ENCODE results near the gene UBR3. TPM values are rescaled to one million over a fixed set of nuclear protein-coding genes. Genes with fewer than 3 reads are reported as not detected.

UBR3 gene
- total RNA-seq, 1 experiment from 2014 or later = 16.4 TPM

DNA sequence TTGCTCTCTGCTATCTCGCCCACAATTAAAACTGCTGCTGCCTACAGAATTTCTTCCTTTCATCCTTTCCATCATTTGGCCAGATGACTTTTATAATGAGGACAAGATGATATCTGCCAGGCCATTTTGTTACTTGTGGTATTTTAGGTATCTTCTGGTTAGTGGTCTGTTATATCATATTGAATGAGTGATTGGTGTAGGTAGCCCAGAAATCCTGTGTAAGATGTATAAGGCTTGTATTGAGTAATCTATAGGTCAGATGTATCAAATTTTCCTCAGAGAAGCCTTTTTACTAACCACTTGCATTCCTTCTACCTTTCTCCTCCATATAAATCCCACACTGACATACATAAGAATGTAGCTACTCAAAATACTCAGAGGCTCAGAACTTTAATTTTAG, 118.3 kb downstream of the UBR3 start:
- Mint-ChIP-seq H3K27me3 (ENCODE audit: low read depth) (no peaks in the 10 kb centered on the region), H3K4me1 (no peaks in the 10 kb centered on the region), H3K9me3 (no peaks in the 10 kb centered on the region), H3K27ac (no peak overlapping the region), H3K36me3 (peaks cover 3% of the 10 kb centered on the region), H3K4me3 (no peak overlapping the region)
- CTCF ChIA-PET = no interaction called here
- DNase-seq (ENCODE audit: low spot score) (no peak), ATAC-seq (no peak)
- TF ChIP-seq, protein P1, sequence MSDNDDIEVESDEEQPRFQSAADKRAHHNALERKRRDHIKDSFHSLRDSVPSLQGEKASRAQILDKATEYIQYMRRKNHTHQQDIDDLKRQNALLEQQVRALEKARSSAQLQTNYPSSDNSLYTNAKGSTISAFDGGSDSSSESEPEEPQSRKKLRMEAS (CRISPR knock-in tag; IDR thresholded peaks at IDR 0.05) = no peak
- TF ChIP-seq PRRX2 (CRISPR knock-in tag; IDR thresholded peaks at IDR 0.05) = no peak
- no peak for TF ChIP-seq FOXJ3 (CRISPR knock-in tag; IDR thresholded peaks at IDR 0.05; ENCODE audit: borderline replicate concordance)
- TF ChIP-seq ATF1 (CRISPR knock-in tag; IDR thresholded peaks at IDR 0.05) = no peak
- TF ChIP-seq ZNF219 (CRISPR knock-in tag; IDR thresholded peaks at IDR 0.05; ENCODE audit: borderline replicate concordance) = no peak
- no peak for TF ChIP-seq SOX15 (CRISPR knock-in tag; IDR thresholded peaks at IDR 0.05)
- TF ChIP-seq ZNF232 (CRISPR knock-in tag; IDR thresholded peaks at IDR 0.05) = no peak
- TF ChIP-seq, protein P2, sequence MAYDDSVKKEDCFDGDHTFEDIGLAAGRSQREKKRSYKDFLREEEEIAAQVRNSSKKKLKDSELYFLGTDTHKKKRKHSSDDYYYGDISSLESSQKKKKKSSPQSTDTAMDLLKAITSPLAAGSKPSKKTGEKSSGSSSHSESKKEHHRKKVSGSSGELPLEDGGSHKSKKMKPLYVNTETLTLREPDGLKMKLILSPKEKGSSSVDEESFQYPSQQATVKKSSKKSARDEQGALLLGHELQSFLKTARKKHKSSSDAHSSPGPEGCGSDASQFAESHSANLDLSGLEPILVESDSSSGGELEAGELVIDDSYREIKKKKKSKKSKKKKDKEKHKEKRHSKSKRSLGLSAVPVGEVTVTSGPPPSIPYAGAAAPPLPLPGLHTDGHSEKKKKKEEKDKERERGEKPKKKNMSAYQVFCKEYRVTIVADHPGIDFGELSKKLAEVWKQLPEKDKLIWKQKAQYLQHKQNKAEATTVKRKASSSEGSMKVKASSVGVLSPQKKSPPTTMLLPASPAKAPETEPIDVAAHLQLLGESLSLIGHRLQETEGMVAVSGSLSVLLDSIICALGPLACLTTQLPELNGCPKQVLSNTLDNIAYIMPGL (CRISPR knock-in tag; IDR thresholded peaks at IDR 0.05) = no peak
- TF ChIP-seq, protein P3, sequence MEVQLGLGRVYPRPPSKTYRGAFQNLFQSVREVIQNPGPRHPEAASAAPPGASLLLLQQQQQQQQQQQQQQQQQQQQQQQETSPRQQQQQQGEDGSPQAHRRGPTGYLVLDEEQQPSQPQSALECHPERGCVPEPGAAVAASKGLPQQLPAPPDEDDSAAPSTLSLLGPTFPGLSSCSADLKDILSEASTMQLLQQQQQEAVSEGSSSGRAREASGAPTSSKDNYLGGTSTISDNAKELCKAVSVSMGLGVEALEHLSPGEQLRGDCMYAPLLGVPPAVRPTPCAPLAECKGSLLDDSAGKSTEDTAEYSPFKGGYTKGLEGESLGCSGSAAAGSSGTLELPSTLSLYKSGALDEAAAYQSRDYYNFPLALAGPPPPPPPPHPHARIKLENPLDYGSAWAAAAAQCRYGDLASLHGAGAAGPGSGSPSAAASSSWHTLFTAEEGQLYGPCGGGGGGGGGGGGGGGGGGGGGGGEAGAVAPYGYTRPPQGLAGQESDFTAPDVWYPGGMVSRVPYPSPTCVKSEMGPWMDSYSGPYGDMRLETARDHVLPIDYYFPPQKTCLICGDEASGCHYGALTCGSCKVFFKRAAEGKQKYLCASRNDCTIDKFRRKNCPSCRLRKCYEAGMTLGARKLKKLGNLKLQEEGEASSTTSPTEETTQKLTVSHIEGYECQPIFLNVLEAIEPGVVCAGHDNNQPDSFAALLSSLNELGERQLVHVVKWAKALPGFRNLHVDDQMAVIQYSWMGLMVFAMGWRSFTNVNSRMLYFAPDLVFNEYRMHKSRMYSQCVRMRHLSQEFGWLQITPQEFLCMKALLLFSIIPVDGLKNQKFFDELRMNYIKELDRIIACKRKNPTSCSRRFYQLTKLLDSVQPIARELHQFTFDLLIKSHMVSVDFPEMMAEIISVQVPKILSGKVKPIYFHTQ (CRISPR knock-in tag; IDR thresholded peaks at IDR 0.05) = no peak
- no peak for TF ChIP-seq NFATC4 (CRISPR knock-in tag; IDR thresholded peaks at IDR 0.05)
- TF ChIP-seq CBFB (CRISPR knock-in tag; IDR thresholded peaks at IDR 0.05; ENCODE audit: low read depth) = no peak
- POLR2A ChIA-PET = no interaction called here

DNA sequence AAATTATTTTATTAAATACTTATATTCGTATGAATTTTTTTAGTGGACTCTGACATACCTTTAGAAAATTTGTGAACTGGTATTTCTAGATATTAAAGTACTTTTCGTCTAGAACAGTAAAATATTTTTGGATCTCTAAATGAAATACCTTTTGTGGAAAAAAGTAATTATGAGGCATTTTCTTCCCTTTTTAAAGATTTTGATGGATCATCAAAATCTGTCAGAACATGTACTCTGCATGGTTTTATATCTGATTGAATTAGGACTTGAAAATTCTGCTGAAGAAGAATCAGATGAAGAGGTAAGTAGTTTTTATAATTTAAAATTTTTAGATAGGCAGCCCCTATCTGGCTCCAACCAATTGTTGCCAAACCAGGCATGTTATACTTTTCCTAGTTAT, 118.8 kb downstream of the UBR3 start:
- no peaks in the 10 kb centered on the region for H3K9me3 Mint-ChIP-seq
- no peak overlapping the region for H3K4me3 Mint-ChIP-seq
- ATAC-seq (no peak), DNase-seq (ENCODE audit: low spot score) (no peak)
- no peaks in the 10 kb centered on the region for H3K4me1 Mint-ChIP-seq
- ChIA-PET POLR2A (no interaction called here), CTCF (no interaction called here)
- H3K36me3 Mint-ChIP-seq = peaks cover 3% of the 10 kb centered on the region
- no peak overlapping the region for H3K27ac Mint-ChIP-seq
- H3K27me3 Mint-ChIP-seq (ENCODE audit: low read depth) = no peaks in the 10 kb centered on the region
- TF ChIP-seq TCF7 (CRISPR knock-in tag; IDR thresholded peaks at IDR 0.05; ENCODE audit: low read depth) (no peak), SMAD4 (CRISPR knock-in tag; IDR thresholded peaks at IDR 0.05) (no peak), OVOL2 (CRISPR knock-in tag; IDR thresholded peaks at IDR 0.05; ENCODE audit: borderline replicate concordance) (no peak), ZNF423 (CRISPR knock-in tag; IDR thresholded peaks at IDR 0.05) (no peak), ZNF138 (CRISPR knock-in tag; conservative IDR thresholded peaks at IDR 0.05) (no peak), ZNF416 (CRISPR knock-in tag; IDR thresholded peaks at IDR 0.05) (no peak), CREB1 (CRISPR knock-in tag; IDR thresholded peaks at IDR 0.05) (no peak), CBFB (CRISPR knock-in tag; IDR thresholded peaks at IDR 0.05; ENCODE audit: low read depth) (no peak), FOXP1 (CRISPR knock-in tag; IDR thresholded peaks at IDR 0.05; ENCODE audit: borderline replicate concordance) (no peak), NR2C2 (CRISPR knock-in tag; IDR thresholded peaks at IDR 0.05) (no peak), KAT7 (CRISPR knock-in tag; IDR thresholded peaks at IDR 0.05; ENCODE audit: borderline replicate concordance) (no peak), MXD4 (CRISPR knock-in tag; IDR thresholded peaks at IDR 0.05; ENCODE audit: borderline replicate concordance) (no peak), ZNF396 (CRISPR knock-in tag; IDR thresholded peaks at IDR 0.05; ENCODE audit: borderline replicate concordance) (no peak)
- TF ChIP-seq, protein P4, sequence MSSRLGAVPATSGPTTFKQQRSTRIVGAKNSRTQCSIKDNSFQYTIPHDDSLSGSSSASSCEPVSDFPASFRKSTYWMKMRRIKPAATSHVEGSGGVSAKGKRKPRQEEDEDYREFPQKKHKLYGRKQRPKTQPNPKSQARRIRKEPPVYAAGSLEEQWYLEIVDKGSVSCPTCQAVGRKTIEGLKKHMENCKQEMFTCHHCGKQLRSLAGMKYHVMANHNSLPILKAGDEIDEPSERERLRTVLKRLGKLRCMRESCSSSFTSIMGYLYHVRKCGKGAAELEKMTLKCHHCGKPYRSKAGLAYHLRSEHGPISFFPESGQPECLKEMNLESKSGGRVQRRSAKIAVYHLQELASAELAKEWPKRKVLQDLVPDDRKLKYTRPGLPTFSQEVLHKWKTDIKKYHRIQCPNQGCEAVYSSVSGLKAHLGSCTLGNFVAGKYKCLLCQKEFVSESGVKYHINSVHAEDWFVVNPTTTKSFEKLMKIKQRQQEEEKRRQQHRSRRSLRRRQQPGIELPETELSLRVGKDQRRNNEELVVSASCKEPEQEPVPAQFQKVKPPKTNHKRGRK (CRISPR knock-in tag; IDR thresholded peaks at IDR 0.05; ENCODE audit: borderline replicate concordance) = no peak
- TF ChIP-seq, protein P5, sequence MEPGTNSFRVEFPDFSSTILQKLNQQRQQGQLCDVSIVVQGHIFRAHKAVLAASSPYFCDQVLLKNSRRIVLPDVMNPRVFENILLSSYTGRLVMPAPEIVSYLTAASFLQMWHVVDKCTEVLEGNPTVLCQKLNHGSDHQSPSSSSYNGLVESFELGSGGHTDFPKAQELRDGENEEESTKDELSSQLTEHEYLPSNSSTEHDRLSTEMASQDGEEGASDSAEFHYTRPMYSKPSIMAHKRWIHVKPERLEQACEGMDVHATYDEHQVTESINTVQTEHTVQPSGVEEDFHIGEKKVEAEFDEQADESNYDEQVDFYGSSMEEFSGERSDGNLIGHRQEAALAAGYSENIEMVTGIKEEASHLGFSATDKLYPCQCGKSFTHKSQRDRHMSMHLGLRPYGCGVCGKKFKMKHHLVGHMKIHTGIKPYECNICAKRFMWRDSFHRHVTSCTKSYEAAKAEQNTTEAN (CRISPR knock-in tag; IDR thresholded peaks at IDR 0.05) = no peak
- TF ChIP-seq, protein P6, sequence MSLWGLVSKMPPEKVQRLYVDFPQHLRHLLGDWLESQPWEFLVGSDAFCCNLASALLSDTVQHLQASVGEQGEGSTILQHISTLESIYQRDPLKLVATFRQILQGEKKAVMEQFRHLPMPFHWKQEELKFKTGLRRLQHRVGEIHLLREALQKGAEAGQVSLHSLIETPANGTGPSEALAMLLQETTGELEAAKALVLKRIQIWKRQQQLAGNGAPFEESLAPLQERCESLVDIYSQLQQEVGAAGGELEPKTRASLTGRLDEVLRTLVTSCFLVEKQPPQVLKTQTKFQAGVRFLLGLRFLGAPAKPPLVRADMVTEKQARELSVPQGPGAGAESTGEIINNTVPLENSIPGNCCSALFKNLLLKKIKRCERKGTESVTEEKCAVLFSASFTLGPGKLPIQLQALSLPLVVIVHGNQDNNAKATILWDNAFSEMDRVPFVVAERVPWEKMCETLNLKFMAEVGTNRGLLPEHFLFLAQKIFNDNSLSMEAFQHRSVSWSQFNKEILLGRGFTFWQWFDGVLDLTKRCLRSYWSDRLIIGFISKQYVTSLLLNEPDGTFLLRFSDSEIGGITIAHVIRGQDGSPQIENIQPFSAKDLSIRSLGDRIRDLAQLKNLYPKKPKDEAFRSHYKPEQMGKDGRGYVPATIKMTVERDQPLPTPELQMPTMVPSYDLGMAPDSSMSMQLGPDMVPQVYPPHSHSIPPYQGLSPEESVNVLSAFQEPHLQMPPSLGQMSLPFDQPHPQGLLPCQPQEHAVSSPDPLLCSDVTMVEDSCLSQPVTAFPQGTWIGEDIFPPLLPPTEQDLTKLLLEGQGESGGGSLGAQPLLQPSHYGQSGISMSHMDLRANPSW (CRISPR knock-in tag; conservative IDR thresholded peaks at IDR 0.05; ENCODE audit: low read depth) = no peak
- TF ChIP-seq, protein P7, sequence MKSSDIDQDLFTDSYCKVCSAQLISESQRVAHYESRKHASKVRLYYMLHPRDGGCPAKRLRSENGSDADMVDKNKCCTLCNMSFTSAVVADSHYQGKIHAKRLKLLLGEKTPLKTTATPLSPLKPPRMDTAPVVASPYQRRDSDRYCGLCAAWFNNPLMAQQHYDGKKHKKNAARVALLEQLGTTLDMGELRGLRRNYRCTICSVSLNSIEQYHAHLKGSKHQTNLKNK (CRISPR knock-in tag; IDR thresholded peaks at IDR 0.05) = no peak

All from WTC11 (cell line).